Measurements from ENCODE around the gene ZNF417. TPM values are rescaled to one million over a fixed set of nuclear protein-coding genes. Genes with fewer than 3 reads are reported as not detected.

Gene ZNF417
- total and polyA plus RNA-seq, 3 donors from 2014 or later: 13.4 to 20.2 (median 19.8) TPM

DNA sequence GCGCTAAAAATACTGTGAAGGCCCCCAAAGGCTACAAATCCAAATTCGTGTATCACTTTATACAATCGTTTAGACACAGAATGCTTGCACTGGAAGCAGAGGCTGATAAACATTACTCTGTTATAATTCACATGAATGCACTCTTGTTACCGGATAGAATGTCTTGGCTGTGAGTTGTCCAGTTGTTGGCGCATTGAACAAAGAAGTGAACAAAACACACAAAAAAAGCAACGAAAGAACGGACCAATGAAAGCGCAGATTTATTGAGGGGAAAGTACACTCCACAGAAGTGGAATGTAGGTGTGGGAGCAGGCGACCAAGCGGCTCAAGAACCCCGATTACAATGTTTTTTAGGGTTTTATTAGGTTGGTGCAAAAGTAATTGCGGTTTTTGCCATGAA lies 19.3 kb upstream of the ZNF417 start:
- no peak for DNase-seq
- 63 to 64% methylated on average over 12 of the region's 12 CpGs for WGBS, 2 donors
- H3K9me3 ChIP-seq: no peaks in the 10 kb centered on the region
- no peak overlapping the region for H3K27ac ChIP-seq
- TF ChIP-seq POLR2A (IDR thresholded peaks at IDR 0.05): no peak
- TF ChIP-seq, protein P1, sequence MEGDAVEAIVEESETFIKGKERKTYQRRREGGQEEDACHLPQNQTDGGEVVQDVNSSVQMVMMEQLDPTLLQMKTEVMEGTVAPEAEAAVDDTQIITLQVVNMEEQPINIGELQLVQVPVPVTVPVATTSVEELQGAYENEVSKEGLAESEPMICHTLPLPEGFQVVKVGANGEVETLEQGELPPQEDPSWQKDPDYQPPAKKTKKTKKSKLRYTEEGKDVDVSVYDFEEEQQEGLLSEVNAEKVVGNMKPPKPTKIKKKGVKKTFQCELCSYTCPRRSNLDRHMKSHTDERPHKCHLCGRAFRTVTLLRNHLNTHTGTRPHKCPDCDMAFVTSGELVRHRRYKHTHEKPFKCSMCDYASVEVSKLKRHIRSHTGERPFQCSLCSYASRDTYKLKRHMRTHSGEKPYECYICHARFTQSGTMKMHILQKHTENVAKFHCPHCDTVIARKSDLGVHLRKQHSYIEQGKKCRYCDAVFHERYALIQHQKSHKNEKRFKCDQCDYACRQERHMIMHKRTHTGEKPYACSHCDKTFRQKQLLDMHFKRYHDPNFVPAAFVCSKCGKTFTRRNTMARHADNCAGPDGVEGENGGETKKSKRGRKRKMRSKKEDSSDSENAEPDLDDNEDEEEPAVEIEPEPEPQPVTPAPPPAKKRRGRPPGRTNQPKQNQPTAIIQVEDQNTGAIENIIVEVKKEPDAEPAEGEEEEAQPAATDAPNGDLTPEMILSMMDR (IDR thresholded peaks at IDR 0.05): no peak
- intact Hi-C loops (cut with DNase I; ENCODE audit: low total_unique reads): no loop called here
- no peaks in the 10 kb centered on the region for H3K27me3 ChIP-seq
- H3K4me3 ChIP-seq: peak overlapping the region; percentile 71 to 88
- H3K4me1 ChIP-seq: no peaks in the 10 kb centered on the region
- H3K36me3 ChIP-seq (ENCODE audit: low read depth, missing control alignments): no peaks in the 10 kb centered on the region

DNA sequence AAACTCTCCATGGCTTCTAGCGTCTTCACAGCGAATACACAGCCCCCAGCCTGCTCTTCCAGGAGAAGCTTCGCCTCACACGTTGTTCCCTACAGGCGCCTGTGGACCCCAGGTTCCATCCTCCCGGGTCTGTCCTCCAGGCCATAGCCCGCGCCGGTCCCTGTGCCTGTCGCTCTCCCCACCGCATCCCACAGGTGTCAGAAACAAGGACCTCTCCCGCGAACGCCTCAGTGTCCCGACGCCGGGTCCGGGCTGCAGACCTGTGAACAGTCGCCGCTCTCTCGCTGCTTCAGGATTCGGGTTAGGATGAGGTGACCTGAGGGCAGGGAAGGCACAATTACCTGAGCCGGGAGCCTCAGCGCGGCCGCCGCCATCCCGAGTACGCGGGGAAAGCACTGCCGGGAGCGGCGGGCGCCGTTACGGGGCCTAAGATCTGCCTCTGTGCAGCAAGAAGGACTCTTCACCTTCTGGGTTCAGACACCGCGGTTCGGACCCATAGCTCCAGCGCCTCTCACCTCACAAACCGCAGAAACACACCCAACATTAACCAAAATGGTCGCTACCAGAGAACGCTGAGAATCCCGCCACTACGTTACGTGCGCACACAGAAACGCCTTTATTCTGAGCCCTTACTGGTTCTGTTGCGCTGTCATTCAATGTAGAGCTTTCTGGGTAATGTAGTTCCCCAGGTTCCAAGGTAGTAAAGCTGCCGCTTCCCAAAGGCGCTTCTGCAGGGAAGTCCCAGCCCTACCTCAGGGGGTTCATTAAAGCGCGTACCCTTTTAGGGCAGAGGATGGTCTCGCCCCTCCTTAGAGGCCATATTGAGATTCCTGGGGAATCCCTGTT lies 18.7 kb upstream of the ZNF417 start, which contains the start of gene ZNF418:
Gene ZNF418 (minus strand): TSS at position 583 of the 846 bp plus-strand sequence. CDS start 1,580 bp downstream, outside the sequence.
- intact Hi-C loops (cut with DNase I; ENCODE audit: low total_unique reads): no loop called here
- 3 to 4% methylated on average over 40 to 45 of the region's 54 CpGs for WGBS, 2 donors
- no peaks in the 10 kb centered on the region for H3K36me3 ChIP-seq (ENCODE audit: low read depth, missing control alignments)
- no peak for TF ChIP-seq POLR2A (IDR thresholded peaks at IDR 0.05)
- TF ChIP-seq, protein P1 (IDR thresholded peaks at IDR 0.05): no peak
- H3K27me3 ChIP-seq: no peaks in the 10 kb centered on the region
- no peaks in the 10 kb centered on the region for H3K9me3 ChIP-seq
- peak within 1 kb of the TSS; percentile 71 to 88 for H3K4me3 ChIP-seq
- peak; percentile 91 for DNase-seq
- peak within 1 kb of the TSS; percentile 80 to 81 for H3K27ac ChIP-seq
- no peaks in the 10 kb centered on the region for H3K4me1 ChIP-seq

DNA sequence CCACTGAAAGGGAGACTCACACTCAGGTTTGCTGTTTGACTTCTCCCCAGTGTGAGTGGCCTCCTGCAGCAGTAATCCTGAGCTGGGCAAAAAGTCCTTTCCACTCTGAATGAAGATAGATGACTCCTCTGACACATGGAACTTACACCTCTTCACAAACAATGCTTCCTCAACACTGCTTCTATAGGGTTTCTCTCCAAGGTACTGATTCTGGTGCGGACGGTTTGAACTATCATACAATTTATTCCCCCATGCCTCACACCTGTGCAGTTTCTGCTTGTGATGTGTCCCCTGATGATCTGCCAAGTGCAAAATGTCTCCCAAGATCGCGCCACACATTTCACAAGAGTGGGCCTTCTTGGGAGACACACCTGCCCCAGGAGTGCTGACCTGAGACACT lies 11.2 kb upstream of the ZNF417 start:
- H3K27ac ChIP-seq: no peak overlapping the region
- no peaks in the 10 kb centered on the region for H3K9me3 ChIP-seq
- H3K36me3 ChIP-seq (ENCODE audit: low read depth, missing control alignments): no peaks in the 10 kb centered on the region
- intact Hi-C loops (cut with DNase I; ENCODE audit: low total_unique reads): no loop called here
- no peaks in the 10 kb centered on the region for H3K27me3 ChIP-seq
- no peaks in the 10 kb centered on the region for H3K4me1 ChIP-seq
- no peak for TF ChIP-seq POLR2A (IDR thresholded peaks at IDR 0.05)
- TF ChIP-seq, protein P1 (IDR thresholded peaks at IDR 0.05): no peak
- no peak overlapping the region for H3K4me3 ChIP-seq
- WGBS, 2 donors: 98 to 100% methylated on average over 4 of the region's 4 CpGs
- DNase-seq: no peak

DNA sequence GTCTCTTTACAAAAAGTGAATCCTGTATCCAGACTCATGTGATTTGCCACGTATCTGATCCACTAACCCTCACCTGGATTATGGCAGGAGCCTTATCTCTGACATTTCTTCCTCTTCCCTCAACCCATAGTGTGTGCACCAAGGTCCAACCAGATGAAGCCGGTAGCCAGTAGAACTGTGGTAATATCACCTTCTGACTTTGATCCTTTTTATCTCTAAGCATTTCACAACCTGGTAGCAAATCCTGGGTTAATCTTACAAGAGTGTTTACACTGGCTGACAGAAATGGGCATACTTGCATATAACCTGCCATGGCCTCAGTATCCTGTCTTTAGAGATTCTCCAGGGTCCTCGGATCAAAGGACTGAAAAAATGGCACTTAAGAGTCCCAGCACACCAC lies 1.9 kb downstream of the ZNF417 start:
- WGBS, 2 donors: 89 to 93% methylated on average over 3 of the region's 3 CpGs

More for the DNA sequence above, 1.9 kb downstream of the ZNF417 start:
- no peak for DNase-seq
- intact Hi-C loops (cut with DNase I; ENCODE audit: low total_unique reads): no loop called here
- Histone ChIP-seq H3K27me3 (no peaks in the 10 kb centered on the region), H3K27ac (no peak overlapping the region), H3K4me3 (no peak overlapping the region), H3K9me3 (no peaks in the 10 kb centered on the region), H3K4me1 (no peaks in the 10 kb centered on the region), H3K36me3 (ENCODE audit: low read depth, missing control alignments) (no peaks in the 10 kb centered on the region)
- no peak for TF ChIP-seq POLR2A (IDR thresholded peaks at IDR 0.05)
- TF ChIP-seq, protein P1 (IDR thresholded peaks at IDR 0.05): no peak

Data from testis (tissue), 3 donors.